GM12878 (cell line): ENCODE data around the gene SPEM2.

Experiments
- NFYB ChIP-seq: IDR thresholded peaks from 2 replicates; pipeline ENCODE4 v1.6.1; 2011; ENCODE audit warnings: low read depth, mild to moderate bottlenecking, low read length, improper control_type of control experiment, moderate library complexity; ENCODE audit not compliant: insufficient read depth
- RAD21 ChIP-seq: IDR thresholded peaks from 2 replicates; pipeline ENCODE4 v1.6.1; 2011; ENCODE audit warnings: mild to moderate bottlenecking, low read depth, low read length, moderate library complexity; ENCODE audit not compliant: insufficient read depth

DNA sequence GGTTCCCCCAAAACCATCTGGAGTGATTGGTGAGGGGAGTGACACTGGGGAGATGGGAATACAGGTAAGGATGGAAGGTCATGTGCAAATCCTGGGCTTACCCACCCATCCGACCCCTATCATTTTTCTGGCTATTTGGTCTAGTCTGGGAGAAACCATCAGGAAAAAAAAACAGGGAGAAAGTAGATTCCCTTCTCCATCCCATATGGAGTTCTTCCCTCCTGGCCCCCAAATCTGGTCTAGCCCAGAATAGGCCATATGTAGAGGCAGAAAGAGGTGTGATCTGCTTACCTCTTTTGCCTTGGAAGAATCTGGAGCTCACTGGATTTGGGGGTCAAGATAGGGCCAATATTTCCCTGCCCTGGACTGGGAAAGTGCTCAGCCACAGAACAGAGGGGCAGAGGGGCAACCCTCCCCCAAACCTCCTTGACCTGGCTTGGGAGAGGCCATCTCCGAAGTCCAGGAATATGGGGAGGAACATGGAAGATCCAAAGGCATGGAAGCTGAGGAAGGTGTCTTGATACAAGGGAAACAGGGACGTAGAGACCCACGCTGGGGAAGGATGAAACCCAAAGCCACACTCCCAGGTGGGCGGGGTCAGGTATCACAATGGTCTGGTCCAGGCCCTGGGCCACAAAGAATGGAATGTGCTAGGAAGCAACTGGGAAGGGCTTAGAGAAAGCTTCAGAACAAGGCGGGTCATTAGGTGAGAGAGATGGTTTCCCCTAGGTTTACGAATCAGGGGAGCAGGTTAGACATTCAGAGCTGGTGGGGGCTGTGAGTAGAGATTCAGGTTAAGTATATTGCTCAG is 35.6 kb downstream of the SPEM2 start:
- TF ChIP-seq RAD21 (no peak), NFYB (no peak)
